NB4 (cell line): ENCODE results near the gene POLDIP3.
A peak's percentile ranks its signal among the peaks of the same experiment; 100 is the strongest.

Experiments
- CTCF ChIP-seq: IDR thresholded peaks from one replicate; pipeline ENCODE4 v1.5.1; 2012; ENCODE audit warnings: low read depth, low read length
- MAX ChIP-seq: IDR thresholded peaks from 2 replicates; pipeline ENCODE4 v1.6.1; 2011; ENCODE audit warnings: low read depth, low read length
- MYC ChIP-seq: IDR thresholded peaks from 2 replicates; pipeline ENCODE4 v1.6.1; 2011; ENCODE audit warnings: low read depth, low read length
- POLR2A ChIP-seq: IDR thresholded peaks from 2 replicates; pipeline ENCODE4 v1.6.1; 2011; ENCODE audit warnings: mild to moderate bottlenecking; ENCODE audit not compliant: insufficient read length; ENCODE audit errors: extremely low read depth

GRCh38 chr22:42642806-42643633 lies 28.3 kb upstream of the POLDIP3 start:
- TF ChIP-seq CTCF (no peak), POLR2A (no peak), MAX (0 out of 2 replicates have a peak, but pooled peaks have one; percentile 17), MYC (no peak)
